ENCODE measurements around the gene ENDOV.

DNA sequence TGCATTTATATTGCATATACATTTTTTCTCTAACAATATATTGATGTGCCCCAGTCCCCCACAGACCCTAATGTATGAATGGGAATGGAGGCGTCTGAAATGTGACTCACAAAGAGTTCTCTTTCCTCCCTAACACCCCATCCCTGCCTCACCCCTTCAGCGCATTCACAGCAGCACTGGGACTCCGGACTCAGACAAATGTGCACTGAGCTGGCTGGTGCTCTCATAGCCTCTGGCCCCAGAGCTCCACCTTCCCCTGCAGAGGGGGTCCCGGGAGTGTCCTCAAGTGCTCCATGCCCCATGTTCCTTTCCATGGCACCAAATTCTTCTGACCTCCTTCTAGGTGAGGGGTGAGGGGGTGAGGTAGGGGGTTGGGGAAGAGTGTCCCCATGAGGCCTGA is 40.8 kb downstream of the ENDOV start:
- TF ChIP-seq, protein P1, sequence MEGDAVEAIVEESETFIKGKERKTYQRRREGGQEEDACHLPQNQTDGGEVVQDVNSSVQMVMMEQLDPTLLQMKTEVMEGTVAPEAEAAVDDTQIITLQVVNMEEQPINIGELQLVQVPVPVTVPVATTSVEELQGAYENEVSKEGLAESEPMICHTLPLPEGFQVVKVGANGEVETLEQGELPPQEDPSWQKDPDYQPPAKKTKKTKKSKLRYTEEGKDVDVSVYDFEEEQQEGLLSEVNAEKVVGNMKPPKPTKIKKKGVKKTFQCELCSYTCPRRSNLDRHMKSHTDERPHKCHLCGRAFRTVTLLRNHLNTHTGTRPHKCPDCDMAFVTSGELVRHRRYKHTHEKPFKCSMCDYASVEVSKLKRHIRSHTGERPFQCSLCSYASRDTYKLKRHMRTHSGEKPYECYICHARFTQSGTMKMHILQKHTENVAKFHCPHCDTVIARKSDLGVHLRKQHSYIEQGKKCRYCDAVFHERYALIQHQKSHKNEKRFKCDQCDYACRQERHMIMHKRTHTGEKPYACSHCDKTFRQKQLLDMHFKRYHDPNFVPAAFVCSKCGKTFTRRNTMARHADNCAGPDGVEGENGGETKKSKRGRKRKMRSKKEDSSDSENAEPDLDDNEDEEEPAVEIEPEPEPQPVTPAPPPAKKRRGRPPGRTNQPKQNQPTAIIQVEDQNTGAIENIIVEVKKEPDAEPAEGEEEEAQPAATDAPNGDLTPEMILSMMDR (IDR thresholded peaks at IDR 0.05), result no peak
- no peak for TF ChIP-seq POLR2AphosphoS5 (IDR thresholded peaks at IDR 0.05; ENCODE audit: insufficient read depth in 1 of 2, low read depth in 1 of 2)
